Measurements from ENCODE around the gene DHRS4.

Gene DHRS4

DNA sequence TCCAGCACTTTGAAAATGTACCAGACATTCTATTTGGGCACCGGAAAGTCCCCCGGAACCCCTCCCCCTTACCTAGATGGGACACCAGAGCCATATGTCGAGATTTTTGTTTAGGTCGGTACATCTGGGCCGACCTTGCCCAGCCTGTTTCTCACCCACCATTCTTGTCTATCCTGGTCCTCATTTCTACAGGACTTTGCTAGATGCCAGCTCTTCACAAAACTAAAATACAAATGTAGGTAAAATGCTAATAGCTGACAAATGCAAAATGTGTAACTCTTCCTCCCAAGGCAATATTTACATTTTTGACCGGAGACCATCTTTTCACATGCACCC lies 677 bp downstream of the DHRS4 start:
- 0 out of 2 replicates have a peak, but pooled peaks have one; percentile 10 for TF ChIP-seq ZBTB7A (IDR thresholded peaks at IDR 0.05; ENCODE audit: low read depth)

DNA sequence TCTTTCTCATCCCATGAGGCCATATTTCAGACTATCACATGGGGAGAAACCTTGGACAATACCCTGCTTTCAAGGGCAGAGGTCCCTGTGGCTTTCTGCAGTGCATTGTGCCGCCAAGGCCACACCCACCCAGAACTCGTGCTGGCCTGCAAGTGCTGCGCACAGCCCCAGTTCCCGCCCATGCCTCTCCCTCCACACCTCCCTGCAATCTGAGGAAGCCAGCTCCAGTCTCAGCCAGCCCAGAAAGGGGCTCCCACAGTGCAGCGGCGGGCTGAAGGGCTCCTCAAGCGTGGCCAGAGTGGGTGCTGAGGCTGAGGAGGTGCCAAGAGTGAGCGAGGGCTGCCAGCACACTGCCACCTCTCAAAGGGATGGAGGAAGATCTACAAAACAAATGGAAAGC lies 19.6 kb downstream of the DHRS4 start:
- TF ChIP-seq, protein P1, sequence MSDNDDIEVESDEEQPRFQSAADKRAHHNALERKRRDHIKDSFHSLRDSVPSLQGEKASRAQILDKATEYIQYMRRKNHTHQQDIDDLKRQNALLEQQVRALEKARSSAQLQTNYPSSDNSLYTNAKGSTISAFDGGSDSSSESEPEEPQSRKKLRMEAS (IDR thresholded peaks at IDR 0.05) = peak; percentile 67

DNA sequence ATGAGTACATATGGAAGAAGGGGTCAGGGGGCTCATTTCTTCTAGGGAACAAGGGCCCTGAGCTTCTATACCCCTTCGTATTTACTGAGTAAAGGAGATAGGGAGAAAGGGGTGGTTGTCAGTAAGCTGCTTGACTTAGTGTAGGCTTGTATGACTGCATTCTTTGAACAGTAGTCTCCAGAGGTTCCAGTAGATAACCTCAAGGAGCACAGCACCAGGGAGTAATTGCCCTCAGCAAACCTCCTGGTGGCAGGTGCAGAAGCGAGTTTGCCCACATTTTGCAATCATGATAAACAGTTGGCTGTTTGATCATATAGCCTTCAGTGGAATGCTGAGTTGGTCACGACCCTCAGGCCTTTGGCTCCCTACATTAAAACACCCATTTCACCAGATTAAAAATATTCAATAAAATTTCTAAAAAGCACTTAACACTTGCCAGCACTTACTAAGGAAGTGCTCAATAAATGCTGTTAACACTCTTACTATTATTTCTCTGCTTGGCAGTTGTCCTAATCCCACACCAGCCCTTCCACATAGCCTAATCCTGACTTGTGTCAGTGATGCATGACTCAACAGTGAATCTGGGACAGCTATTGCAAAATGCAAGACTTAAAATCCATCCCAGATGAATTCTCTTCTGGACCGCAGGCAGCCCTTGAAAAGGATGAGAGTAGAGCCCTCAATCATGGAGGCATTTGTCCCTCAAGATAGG lies 31.5 kb downstream of the DHRS4 start:
- TF ChIP-seq, protein P2, sequence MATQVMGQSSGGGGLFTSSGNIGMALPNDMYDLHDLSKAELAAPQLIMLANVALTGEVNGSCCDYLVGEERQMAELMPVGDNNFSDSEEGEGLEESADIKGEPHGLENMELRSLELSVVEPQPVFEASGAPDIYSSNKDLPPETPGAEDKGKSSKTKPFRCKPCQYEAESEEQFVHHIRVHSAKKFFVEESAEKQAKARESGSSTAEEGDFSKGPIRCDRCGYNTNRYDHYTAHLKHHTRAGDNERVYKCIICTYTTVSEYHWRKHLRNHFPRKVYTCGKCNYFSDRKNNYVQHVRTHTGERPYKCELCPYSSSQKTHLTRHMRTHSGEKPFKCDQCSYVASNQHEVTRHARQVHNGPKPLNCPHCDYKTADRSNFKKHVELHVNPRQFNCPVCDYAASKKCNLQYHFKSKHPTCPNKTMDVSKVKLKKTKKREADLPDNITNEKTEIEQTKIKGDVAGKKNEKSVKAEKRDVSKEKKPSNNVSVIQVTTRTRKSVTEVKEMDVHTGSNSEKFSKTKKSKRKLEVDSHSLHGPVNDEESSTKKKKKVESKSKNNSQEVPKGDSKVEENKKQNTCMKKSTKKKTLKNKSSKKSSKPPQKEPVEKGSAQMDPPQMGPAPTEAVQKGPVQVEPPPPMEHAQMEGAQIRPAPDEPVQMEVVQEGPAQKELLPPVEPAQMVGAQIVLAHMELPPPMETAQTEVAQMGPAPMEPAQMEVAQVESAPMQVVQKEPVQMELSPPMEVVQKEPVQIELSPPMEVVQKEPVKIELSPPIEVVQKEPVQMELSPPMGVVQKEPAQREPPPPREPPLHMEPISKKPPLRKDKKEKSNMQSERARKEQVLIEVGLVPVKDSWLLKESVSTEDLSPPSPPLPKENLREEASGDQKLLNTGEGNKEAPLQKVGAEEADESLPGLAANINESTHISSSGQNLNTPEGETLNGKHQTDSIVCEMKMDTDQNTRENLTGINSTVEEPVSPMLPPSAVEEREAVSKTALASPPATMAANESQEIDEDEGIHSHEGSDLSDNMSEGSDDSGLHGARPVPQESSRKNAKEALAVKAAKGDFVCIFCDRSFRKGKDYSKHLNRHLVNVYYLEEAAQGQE (IDR thresholded peaks at IDR 0.05; ENCODE audit: low read depth) = no peak
- no peak for TF ChIP-seq RAD21 (IDR thresholded peaks at IDR 0.05; ENCODE audit: low read depth)
- no peak for TF ChIP-seq FOXM1 (IDR thresholded peaks at IDR 0.05; ENCODE audit: borderline replicate concordance, low read depth)
- TF ChIP-seq, protein P3, sequence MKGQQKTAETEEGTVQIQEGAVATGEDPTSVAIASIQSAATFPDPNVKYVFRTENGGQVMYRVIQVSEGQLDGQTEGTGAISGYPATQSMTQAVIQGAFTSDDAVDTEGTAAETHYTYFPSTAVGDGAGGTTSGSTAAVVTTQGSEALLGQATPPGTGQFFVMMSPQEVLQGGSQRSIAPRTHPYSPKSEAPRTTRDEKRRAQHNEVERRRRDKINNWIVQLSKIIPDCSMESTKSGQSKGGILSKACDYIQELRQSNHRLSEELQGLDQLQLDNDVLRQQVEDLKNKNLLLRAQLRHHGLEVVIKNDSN (IDR thresholded peaks at IDR 0.05) = no peak
- no peak for TF ChIP-seq TCF12 (IDR thresholded peaks at IDR 0.05; ENCODE audit: low read depth)
- no peak for TF ChIP-seq NFIC (IDR thresholded peaks at IDR 0.05)
- TF ChIP-seq TAF1 (IDR thresholded peaks at IDR 0.05; ENCODE audit: low read depth) = no peak

DNA sequence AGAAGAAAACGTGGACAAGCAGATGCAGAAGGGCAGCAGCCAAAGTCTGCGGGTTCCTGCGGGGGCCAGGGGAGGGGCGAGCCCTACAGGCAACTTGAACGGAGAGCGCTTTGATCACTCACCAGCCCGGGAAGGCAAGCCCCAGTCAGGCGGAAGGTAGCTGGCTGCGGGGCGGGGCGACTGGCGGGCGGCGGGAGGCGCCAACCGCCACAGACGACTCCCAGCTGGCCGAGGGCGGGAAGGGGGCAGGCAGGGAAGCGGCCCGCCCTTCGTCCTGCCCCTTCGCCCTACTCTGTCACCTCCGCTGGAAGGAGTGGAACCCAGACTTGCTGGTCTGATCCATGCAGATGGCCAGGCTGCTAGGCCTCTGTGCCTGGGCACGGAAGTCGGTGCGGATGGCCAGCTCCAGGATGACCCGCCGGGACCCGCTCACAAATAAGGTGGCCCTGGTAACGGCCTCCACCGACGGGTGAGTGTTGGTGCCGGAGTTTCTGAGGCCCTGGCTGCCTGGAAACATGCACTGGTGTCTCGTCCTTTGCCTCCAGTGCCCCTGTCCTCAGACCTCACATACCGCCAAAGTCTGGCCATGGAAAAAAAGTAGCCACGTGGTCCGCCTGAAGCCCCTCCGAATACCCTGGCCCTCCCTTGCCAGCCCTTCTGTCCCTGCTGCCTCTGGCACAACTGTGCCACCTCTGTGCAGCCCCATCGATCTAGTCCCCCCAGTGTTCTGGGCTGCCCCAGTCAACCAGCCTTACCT lies 35.2 kb downstream of the DHRS4 start, which contains the start of gene DHRS4L2:
TSS of gene DHRS4L2 (plus strand) at position 323 of the 757 bp plus-strand sequence. CDS start at position 342, 19 bp downstream.
- TF ChIP-seq, protein P1 (IDR thresholded peaks at IDR 0.05) = peak; percentile 82

DNA sequence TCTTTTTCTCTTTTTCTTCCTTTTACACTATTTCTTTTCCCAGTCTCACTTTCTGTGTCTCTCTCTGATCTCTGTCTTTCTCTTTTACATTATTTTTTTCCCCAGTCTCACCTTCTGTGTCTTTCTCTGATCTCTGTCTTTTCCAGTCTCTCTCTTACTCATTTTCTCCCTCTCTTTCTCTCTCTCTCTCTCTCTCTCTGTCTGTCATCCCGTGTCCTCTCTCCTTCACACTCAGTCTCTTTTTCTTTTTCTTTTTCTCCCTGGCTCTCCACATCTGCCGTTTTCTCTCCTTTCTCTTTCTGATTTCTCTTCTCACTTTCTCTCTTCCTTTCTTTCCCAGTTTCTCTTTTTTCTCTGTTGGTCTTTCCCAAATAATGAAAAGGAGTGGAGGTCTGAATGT lies 57.5 kb downstream of the DHRS4 start:
- no peak for TF ChIP-seq EGR1 (IDR thresholded peaks at IDR 0.05)
- TF ChIP-seq YY1 (IDR thresholded peaks at IDR 0.05; ENCODE audit: low read depth) = no peak
- no peak for TF ChIP-seq CREB1 (IDR thresholded peaks at IDR 0.05; ENCODE audit: low read depth)
- no peak for TF ChIP-seq NFIC (IDR thresholded peaks at IDR 0.05)
- TF ChIP-seq, protein P1 (IDR thresholded peaks at IDR 0.05) = no peak
- TF ChIP-seq, protein P3 (IDR thresholded peaks at IDR 0.05) = no peak

DNA sequence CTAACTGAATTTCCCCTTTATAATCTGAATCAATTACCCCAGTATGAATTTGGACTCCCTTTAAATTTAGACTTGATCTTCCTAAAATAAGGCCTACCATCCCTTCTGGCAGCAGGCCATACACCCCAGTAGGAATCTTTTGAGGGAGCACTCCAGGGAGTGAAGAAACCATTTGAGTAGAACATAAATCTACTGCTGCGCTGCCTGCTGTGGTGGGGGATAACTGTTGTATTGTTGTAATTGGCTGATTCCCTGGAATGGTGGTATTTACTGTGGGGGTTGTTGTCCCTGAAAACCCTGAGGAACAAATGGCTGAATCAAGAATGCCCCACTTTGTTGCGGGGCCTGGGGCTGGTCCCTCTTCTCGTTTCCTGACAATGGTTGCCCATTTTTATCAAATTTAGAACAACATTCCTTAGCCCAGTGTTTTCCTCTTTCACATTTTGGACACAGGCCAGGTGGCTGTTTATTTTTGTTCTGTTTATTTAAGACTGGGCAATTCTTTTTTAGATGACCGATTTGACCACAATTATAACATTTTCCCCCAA lies 59.2 kb downstream of the DHRS4 start:
- TF ChIP-seq NFIC (IDR thresholded peaks at IDR 0.05) = peak; percentile 16; the same call in 1 of the 2 replicates

DNA sequence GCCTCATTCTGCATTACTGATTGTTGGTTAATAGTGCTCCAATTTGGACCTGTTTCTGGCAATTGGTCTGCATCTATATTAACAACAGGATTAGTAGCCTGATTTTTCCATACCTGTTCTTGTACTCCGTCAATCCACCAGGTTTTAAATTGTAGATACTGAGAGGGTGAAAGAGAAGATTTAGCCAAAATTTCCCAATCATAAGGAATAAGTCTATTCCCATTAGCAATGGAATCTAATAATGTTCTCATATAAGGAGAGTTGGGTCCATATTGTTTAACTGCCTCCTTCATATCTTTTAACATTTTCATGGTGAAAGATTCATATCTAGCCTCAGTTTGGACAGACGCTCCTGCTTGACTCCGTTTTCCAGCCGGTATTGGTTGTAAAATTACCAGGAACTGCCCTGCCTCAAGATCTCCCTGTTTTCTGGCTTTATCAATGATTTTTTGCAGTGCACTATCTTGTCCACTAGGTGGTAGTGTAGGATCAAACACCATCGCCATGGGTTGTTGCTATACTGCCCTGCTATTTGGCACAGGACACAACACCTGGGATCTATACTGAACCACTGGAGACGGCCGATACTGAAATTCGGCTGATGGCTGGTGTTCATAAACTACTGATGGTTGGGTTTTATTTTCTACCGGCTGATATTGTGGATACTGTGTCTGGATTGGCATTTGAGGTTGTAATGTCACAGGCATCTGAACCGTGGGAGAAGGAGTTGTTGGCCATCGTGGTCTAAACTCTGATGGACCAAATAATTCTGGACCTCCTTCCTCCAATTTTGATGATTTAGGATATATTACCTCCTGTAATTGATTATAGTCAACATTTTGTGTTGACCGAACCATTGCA lies 60.3 kb downstream of the DHRS4 start:
- TF ChIP-seq RAD21 (IDR thresholded peaks at IDR 0.05; ENCODE audit: low read depth) (peak; percentile 97), EGR1 (IDR thresholded peaks at IDR 0.05) (no peak)

All from Ishikawa (cell line).